ENCODE data around the gene CACNA1B. TPM values are rescaled to one million over a fixed set of nuclear protein-coding genes. Genes with fewer than 3 reads are reported as not detected.

Gene CACNA1B
- total RNA-seq, 1 donor from 2014 or later = 0.41 TPM

DNA sequence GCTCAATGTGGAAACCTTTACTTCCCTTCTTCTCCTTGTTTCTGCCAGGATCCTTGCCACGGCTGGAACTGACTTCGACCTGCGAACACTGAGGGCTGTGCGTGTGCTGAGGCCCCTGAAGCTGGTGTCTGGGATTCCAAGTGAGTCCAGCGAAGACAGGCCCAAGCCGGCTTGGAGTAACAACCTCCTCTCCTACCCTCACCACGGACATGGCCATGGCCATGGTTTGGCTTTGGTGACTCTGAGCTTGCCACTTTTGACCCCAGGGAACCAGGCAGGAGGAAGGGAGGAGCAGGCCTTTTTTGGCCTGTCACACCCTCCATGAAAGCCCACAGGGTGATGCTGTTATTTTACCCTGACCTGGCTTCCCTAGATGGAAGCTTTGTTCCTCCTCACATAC is 35.5 kb downstream of the CACNA1B start:
- ATAC-seq (no peak), DNase-seq (ENCODE audit: missing footprints) (no peak)
- intact Hi-C loops (cut with DNase I) = no loop called here

DNA sequence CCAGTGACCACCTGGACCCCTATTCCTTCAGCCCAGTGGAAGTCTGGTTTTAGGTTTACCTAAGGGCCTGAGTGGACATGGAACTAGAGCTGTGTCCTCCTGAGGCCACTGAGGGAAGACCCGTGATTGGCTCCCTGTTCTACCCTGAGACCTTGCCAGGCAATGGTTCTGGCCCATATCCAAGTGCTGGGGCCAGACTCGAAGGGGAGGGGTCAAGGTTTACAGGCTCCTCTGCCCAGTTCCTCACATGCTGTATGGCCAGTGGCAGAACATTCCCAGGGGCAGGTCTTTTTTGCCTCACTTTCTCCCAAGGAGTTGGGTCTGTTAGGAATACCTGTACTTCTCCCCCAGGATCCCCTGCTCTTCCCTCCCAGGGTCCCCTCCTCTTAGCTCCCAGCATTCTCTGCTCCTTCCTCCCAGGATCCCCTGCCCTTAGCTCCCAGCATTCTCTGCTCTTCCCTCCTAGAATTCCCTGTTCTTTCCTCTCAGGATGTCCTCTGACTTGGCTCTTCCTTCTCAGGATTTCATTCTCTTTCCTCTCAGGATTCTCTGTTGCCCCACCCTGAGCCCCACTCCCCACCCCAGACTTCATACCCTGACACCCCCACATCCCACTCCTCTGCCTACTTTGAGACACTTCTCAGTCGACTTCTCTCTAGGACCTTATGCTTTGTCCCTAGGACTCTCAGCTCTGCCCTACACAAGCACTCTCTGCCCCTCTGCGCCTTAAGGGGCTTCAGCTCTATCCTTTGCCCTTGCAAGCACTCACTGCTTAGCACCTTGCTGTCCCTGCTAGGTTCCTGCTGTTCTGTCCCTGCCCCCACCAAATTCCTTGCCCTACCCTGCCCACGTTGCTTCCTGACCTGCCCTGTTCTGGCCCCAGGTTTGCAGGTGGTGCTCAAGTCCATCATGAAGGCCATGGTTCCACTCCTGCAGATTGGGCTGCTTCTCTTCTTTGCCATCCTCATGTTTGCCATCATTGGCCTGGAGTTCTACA is 36.5 kb downstream of the CACNA1B start:
- DNase-seq (ENCODE audit: missing footprints) (no peak), ATAC-seq (no peak)
- intact Hi-C loops (cut with DNase I) = no loop called here

DNA sequence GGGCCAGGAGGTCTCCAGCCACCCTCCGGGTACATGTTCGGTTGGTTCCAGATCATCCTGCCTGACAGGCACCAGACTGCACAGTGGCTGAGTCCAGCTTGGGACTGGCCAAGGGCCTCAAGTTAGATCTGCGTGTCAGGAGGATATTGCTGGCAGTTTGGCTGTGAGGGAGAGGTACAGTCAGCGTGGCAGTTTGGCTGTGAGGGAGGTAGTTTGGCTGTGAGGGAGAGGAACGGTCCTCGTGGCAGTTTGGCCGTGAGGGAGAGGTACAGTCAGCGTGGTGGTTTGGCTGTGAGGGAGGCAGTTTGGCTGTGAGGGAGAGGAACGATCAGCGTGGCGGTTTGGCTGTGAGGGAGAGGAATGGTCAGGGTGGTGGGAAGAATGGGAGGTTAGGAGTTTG is 39.0 kb downstream of the CACNA1B start:
- DNase-seq (ENCODE audit: missing footprints) (no peak), ATAC-seq (no peak)
- intact Hi-C loops (cut with DNase I) = no loop called here

DNA sequence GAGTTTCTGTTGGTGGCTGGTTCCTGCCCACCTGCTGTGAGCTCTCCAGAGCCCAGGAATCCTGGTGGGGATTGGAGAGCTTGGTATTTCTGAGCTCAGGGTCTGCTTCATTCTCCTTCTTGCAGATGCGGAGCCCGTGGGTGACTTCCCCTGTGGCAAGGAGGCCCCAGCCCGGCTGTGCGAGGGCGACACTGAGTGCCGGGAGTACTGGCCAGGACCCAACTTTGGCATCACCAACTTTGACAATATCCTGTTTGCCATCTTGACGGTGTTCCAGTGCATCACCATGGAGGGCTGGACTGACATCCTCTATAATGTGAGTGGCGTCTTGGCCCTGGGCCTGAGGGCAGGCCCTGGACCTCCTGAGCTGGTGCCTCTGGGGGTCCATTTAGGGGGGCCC is 39.5 kb downstream of the CACNA1B start:
- intact Hi-C loops (cut with DNase I) = no loop called here
- ATAC-seq = no peak
- no peak for DNase-seq (ENCODE audit: missing footprints)

DNA sequence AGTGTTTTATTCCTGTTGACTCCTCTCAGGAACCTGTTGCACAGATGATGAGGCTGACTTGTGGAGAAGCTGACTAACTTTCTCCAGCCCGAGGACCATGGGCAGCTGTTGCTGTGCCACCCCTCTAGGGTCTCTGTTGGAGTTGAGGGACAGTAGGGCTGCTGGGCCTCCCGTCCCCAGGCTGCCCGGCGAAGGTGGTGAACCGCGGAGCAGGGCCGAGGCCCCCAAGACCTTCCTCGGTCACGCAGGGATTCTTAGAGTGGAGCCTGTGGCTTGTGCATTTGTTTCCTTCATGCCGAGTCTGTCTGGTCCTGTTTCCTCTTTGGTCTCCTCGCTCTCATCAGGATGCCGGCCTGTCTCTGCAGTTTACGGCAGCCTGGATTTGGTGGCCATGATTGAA is 40.2 kb downstream of the CACNA1B start:
- ATAC-seq (no peak), DNase-seq (ENCODE audit: missing footprints) (no peak)
- intact Hi-C loops (cut with DNase I) = no loop called here

DNA sequence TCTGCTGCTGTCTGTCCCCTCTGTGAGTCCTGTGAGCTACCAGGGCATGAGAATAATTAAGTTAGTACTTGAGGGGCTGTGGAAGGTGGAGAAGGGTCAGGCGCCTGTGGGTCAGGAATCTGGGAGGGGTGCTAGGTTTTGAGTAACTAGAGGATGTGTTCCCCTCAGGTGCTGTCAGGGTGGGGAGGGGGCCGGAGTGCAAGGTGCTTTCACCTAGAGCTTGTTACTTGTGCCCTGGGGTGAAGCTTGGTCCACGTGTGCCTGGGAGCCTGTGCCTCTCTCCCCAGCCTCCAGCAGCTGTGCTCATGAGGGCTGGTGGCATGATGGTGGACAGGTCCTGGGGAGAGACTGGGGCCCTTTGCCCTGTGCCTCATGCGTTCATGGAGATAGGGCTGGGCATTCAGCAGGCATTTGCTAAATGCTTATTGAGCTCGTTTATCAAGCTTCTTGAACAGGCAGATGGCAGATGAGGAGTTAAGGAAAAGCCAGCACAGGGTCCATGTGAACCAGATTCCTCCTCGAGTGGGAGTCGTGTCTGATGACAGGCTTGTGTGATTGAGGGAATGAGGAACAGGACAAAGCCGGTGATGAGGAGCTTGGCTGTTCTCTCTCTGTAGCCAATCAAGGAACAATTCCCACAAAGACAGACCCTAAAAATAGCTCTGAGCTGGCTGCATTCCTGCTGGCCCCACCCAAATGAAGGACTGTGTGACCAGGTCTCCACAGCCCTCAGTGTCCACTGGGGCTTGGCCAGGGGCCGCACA is 40.9 kb downstream of the CACNA1B start:
- intact Hi-C loops (cut with DNase I) = no loop called here
- peak; percentile 58 for ATAC-seq
- DNase-seq (ENCODE audit: missing footprints) = no peak

DNA sequence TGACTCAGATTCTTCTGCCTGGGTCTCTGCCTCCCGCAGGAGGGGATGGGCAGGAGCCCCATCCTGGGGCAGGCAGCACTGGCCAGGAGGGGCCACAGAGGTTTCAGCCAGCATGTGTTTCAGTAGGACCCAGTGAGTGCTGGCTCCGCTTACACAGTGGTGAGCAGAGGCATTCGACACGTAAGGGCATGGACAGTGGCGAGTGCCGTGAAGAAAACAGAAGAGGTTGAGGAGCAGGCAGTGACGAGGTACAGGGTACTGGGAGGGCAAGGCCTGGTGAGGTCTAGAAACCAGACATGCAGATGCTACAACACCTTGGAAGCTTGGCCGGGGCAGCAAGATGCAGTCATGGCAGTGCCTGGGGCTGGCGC is 41.5 kb downstream of the CACNA1B start:
- peak; percentile 56 for ATAC-seq
- DNase-seq (ENCODE audit: missing footprints) = no peak
- intact Hi-C loops (cut with DNase I) = no loop called here

DNA sequence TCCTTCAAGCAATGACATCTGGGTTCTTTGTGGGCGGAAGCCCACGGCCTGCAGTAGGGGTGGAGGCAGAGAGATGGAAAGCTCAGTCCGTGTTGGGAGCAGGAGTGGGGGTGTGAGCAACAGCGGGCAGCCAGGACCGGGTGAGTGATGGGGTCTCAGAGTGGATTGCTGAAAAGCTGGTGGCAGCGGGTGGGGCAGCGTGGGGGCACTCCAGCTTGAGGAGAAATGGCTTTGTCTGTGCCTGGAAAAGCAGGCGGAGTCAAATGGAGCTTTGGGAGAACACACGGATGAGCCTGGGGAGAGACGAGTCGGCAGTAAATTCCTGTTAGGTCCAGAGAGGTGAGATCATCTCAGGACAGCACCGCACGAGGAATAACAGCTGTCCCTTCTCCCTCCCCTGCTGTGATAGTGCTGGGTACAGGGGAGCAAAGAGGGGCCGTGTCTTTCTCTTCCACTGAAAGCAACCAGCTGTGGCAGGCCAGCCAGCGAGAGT is 42.1 kb downstream of the CACNA1B start:
- no peak for ATAC-seq
- intact Hi-C loops (cut with DNase I) = no loop called here
- no peak for DNase-seq (ENCODE audit: missing footprints)

DNA sequence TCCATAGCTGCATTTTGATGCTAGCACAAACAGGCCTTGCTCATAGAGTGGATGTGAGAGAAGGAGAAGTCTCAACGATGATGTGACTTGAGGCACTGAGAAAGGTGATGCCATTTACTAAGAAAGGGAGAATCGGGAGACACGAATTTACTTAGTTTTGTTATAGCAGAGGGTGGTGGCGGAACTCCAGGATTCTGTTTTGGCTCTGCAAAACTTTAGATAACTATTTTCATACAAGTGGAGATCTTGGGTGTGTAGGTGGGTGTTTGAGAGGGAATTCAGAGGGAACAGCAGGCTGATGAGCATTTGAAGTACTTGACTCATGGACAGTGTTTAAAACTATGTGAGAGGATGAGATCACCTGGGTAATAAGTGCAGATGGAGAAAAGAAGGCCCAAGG is 43.2 kb downstream of the CACNA1B start:
- intact Hi-C loops (cut with DNase I) = no loop called here

DNA sequence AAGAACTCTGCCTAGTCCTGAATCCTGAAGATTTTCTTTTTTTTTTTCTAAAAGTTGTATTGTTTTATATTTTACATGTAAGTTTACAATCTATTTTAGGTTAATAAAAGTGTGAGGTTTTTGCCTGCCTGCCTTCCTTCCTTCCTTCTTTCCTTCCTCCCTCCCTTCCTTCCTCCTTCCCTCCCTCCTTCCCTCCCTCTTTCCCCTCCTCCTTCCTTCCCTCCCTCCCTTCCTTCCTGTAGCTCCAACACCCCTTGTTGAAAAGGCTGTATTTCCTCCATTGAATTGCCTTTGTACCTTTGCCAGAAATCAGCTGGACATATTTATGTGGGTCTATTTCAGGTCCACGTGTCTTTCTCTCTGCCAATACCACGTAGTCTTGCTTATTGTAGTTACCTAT is 46.6 kb downstream of the CACNA1B start:
- intact Hi-C loops (cut with DNase I) = no loop called here
- DNase-seq (ENCODE audit: missing footprints) (no peak), ATAC-seq (no peak)

More for the DNA sequence above, 43.2 kb downstream of the CACNA1B start:
- ATAC-seq = no peak
- no peak for DNase-seq (ENCODE audit: missing footprints)

DNA sequence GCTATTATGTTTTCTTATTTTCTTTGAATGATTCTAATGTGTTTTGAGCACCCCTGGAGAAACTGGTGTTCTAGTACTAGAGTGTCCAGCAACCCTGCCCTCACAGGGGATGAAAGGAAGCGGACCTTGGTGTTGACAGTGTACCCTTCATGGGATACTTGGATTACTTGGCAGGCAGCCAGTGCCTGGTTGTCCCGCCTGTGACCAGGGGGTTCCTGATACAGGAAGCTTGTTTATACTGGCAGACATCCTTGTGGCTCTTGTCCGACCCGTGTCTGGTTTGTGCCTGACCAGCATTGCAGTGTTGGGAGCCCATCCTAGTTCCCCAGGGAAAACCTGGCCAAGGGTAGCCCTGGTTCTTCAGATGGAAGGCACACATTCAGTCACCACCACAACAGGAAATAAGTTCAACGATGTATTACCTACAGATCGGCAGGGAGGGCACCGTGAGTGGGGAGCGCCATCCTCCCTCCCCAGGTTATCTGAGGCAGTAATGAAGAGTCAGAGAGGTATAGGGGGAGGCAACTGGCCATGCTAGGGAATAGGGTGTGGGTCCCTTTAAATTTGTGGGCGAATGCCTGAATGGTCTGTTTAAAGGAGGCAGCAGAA is 47.3 kb downstream of the CACNA1B start:
- no peak for DNase-seq (ENCODE audit: missing footprints)
- ATAC-seq = no peak
- intact Hi-C loops (cut with DNase I) = no loop called here

DNA sequence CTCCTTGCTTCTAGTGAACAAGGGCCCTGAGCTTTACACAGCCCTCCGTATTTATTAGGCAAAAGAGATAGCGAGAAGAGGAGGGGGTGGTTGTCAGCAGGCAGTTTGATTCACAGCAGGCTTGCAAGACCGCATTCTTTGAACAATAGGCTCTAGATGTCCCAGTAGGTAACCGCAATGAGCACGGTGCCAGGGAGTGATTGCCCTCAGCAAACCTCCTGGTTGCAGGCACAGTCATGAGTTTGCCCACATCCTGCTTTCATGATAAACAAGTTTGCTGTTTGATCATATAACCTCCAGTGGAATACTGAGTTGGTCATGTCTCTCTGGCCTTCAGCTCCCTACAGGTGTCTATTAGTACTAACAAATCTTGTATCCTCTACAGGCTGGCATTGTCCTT is 66.1 kb downstream of the CACNA1B start:
- DNase-seq (ENCODE audit: missing footprints) (no peak), ATAC-seq (no peak)
- intact Hi-C loops (cut with DNase I) = no loop called here

DNA sequence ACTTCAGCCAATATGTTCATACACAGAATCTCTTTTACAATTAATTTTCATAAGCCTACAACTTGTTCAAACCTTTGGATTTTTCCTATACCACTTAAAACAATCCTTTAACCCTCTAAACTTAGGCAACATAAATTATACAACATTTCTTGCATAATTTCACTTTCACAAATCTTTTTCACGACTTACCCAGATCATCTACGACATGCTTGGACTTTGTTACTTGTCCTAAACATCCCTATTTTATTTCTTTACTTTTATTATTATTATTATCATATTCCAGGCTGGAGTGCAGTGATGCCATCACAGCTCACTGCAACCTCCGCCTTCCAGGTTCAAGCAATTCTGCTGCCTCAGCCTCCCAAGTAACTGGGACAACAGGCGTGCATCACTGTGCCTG is 68.0 kb downstream of the CACNA1B start:
- intact Hi-C loops (cut with DNase I) = no loop called here
- ATAC-seq (no peak), DNase-seq (ENCODE audit: missing footprints) (no peak)

DNA sequence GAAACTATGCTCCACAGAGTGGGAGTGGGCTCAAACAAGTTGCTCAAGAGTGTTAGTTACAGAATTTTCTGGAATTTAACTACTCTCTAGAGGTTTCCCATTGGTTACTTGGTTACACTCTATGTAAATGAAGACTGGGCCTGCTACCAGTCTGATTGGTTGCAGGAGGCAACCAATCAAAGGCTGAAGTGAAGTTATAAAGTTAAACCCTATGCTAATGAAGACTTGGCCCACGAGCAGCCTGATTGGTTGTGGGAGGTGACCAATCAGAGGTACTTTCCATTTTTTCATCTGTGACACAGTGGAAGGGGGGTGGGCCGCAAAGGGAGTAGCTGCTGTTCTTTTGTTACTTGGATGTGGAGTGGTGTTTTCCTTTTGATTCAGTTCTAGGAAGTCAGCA is 69.4 kb downstream of the CACNA1B start:
- ATAC-seq (no peak), DNase-seq (ENCODE audit: missing footprints) (no peak)
- intact Hi-C loops (cut with DNase I) = no loop called here

DNA sequence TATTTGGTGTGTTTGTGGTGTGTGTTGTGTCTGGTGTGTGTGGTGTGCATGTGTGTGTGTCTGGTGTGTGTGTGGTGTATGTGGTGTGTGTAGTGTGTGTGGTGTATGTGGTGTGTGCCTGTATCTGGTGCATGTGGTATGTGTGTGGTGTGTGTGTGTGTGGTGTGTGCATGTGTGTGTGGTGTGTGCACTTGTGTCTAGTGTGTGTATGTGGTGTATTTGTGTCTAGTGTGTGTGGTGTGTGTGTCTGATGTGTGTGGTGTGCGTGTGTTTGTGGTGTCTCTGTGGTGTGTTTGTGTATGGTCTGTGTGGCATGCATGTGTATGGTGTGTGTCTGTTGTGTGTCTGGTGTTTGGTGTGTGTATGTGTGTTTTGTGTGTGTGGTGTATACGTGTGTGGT is 71.1 kb downstream of the CACNA1B start:
- ATAC-seq (no peak), DNase-seq (ENCODE audit: missing footprints) (no peak)
- intact Hi-C loops (cut with DNase I) = no loop called here

DNA sequence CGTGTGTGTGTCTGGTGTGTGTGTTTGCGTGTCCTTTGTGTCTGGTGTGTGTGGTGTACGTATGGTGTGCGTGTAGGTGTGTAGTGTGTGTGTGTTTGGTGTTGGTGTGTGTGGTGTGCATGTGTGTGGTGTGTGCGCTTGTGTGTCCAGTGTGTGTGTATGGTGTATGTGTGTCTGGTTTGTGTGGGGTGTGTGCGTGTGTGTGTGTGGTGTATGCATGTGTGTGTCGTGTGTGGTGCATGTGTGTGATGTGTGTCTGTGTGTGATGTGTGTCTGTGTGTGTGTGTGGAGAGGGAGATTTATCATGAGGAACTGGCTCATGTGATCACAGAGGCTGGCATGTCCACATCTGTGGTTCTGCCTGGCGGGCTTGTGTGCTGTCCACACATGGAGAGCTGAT is 71.7 kb downstream of the CACNA1B start:
- intact Hi-C loops (cut with DNase I) = no loop called here
- ATAC-seq = no peak
- no peak for DNase-seq (ENCODE audit: missing footprints)

DNA sequence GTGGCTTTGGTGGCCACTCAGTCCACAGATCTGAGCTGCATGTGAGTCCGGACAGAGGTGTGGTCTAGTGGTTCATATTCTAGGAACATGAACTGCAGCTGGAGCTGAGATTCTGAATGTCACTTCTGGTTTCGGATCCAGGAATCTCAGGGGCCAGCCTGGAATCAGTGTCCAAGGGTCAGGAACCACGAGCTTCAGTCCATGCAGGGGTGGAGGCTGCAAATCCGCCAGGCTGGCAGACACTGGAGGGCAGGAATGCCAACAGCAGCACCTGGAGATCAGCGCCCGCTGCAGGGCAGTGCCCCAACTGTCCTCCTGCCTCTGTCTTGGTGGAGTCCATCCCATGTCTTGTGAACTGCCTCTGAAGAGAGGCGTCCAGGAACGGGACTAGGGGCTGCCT is 73.5 kb downstream of the CACNA1B start:
- ATAC-seq (no peak), DNase-seq (ENCODE audit: missing footprints) (no peak)
- intact Hi-C loops (cut with DNase I) = no loop called here

DNA sequence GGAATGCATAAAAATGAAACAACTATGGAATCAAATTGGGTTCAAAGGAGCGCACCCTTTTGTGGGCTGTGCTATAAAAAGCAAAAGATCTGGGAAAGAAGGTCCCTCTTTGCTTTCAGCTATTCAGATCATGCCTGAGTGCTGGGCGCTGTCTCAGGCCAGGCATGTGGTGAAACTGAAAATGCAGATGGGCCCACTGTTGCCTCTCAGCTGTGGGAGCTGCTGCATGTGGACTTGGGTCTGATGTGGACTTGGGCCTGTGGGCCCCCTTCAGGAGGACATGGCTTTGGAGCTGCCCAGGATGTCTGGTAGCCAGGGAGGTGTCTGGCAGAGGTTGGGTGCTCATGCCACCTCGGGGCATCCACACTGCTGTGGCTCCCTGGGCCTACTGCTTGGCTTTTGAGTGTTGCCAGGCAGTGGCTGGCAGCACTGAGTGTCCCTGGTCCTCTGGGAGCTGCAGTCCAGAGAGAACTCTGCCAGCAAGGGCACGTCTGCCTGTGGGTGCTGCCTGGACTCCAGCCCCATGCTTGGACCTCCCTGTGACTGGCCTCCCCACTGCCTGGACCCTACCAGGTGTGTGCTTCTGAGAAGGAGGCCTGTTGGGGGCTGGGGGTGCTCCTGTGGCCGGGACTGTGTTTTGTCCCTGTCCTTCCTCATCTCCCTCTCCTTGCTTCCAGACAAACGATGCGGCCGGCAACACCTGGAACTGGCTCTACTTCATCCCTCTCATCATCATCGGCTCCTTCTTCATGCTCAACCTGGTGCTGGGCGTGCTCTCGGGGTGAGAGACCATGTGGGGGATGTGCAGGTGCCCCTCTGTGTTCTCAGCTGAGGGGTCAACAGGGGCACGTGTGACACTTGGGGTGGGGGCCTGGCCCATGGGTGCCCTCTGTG is 74.3 kb downstream of the CACNA1B start:
- intact Hi-C loops (cut with DNase I) = no loop called here
- ATAC-seq (peak; percentile 55), DNase-seq (ENCODE audit: missing footprints) (no peak)

Measured in Right ventricle myocardium inferior (tissue), 1 donor.